GM06990 (cell line): ENCODE measurements around the gene KCNJ14.
A peak's percentile ranks its signal among the peaks of the same experiment; 100 is the strongest.
"Not testable (repeated sequence)": the region's sequence is repeated elsewhere in the genome, so short reads cannot be mapped to it uniquely, and the experiment has no call there.

Experiments used
- DNase-seq: peaks from one replicate; pipeline ENCODE4 v3.0.0-alpha.2; 2011; ENCODE audit not compliant: insufficient read length; ENCODE audit errors: extremely low read depth
- H3K27me3 ChIP-seq: replicated peaks from 2 replicates; pipeline ENCODE4 v1.6.0; 2011; ENCODE audit warnings: low read length; ENCODE audit not compliant: control insufficient read depth, insufficient read depth
- H3K36me3 ChIP-seq: 2 replicates; pipeline ENCODE4 v1.5.1; 2011; ENCODE audit warnings: low read length; ENCODE audit not compliant: control insufficient read depth, insufficient read depth
- H3K4me3 ChIP-seq: replicated peaks from 2 replicates; pipeline ENCODE4 v1.5.1; 2011; ENCODE audit warnings: low read depth, mild to moderate bottlenecking, control low read depth, low read length
- CTCF ChIP-seq: IDR thresholded peaks from 2 replicates; pipeline ENCODE4 v1.5.1; 2011; ENCODE audit warnings: low read length, control low read depth, mild to moderate bottlenecking, inconsistent platforms; ENCODE audit not compliant: insufficient read depth, poor library complexity, severe bottlenecking

The KCNJ14 gene

DNA sequence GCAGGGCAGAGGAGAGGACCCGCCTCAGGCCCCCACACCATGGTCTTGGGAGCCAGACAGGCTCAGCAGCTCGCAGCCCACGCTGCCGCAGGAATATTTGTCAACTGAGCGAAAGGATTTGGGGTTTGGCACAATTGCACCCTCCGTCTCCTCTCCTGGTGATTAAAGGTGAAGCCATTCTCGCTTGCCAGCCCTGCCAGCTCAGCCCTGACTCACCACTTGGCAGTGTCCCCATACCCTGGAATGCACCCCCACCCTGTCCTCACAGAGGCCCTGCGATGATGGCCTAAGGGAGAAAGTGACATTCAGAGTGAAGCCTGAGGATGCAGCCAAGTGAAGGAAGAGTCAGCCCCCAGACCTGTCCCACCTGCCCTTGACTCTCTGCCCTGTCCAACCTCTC is 32.6 kb downstream of the KCNJ14 start:
- Histone ChIP-seq H3K4me3 (no peak overlapping the region), H3K36me3 (no peaks in the 10 kb centered on the region), H3K27me3 (no peaks in the 10 kb centered on the region)
- no peak for DNase-seq
- TF ChIP-seq CTCF = no peak

DNA sequence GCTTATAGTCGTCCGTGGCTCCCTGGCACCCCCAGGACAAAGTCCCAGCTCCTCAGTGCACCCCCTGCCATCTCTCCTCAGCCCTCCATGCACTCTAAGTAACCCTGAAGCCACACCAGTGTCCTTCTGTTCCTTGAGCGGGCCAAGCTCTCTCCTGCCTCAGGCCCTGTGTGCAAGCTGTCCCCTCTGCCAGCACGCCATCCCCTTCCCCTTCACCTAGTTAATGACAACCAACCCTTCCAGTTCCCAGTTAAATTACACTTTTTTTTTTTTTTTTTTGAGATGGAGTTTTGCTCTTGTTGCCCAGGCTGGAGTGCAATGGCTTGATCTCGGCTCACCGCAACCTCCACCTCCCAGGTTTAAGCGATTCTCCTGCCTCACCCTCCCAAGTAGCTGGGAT is 33.1 kb downstream of the KCNJ14 start:
- DNase-seq, H3K27me3 ChIP-seq, H3K36me3 ChIP-seq, H3K4me3 ChIP-seq: not testable (repeated sequence)

DNA sequence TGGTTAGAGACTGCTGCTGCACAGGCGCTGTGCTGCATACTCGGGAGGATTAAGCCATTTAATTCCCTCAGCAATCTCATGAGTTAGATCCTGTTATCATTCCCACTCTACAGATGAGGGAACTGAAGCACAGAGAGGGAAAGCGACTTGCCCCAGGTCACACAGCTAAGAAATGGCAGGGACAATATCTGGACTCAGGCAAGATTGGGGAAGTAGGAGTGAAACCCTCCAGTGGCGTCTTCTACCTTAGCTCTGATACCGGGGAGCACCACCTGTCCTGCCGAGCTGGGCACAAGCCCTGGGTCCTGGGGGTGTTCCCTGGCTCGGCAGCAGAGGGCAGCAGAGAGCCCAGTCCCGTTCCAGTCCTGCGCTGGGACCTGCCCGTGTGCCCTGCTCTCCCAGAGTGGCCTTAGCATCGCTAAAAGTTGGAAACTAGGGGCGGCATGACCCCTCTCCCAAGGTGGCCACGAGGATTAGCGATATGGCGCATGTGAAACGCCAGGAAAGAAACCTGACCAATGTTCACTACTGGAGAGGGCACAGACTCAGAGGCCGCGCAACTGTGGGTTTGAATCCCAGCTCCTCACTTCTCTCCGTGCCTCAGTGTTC is 34.3 kb downstream of the KCNJ14 start:
- H3K4me3 ChIP-seq = no peak overlapping the region
- no peaks in the 10 kb centered on the region for H3K36me3 ChIP-seq
- peak; percentile 98 for TF ChIP-seq CTCF
- H3K27me3 ChIP-seq = no peaks in the 10 kb centered on the region; the same call in 1 of the 2 replicates
- peak; percentile 85 for DNase-seq

- H3K4me3 ChIP-seq = no peak overlapping the region
- no peak for TF ChIP-seq CTCF
- peak; percentile 72 for DNase-seq
Observed at GRCh38 chr19:48490981-48491792, 35.8 kb downstream of the KCNJ14 start.

GRCh38 chr19:48491793-48492123 is 36.4 kb downstream of the KCNJ14 start:
- Histone ChIP-seq H3K4me3 (no peak overlapping the region), H3K36me3 (no peaks in the 10 kb centered on the region), H3K27me3 (no peaks in the 10 kb centered on the region; the same call in 1 of the 2 replicates)
- TF ChIP-seq CTCF = no peak
- no peak for DNase-seq

More at GRCh38 chr19:48490981-48491792, 35.8 kb downstream of the KCNJ14 start:
- H3K36me3 ChIP-seq = no peaks in the 10 kb centered on the region
- no peaks in the 10 kb centered on the region; the same call in 1 of the 2 replicates for H3K27me3 ChIP-seq

GRCh38 chr19:48492925-48493717 is 37.7 kb downstream of the KCNJ14 start:
- H3K27me3 ChIP-seq = no peaks in the 10 kb centered on the region; the same call in 1 of the 2 replicates
- H3K4me3 ChIP-seq = peak overlapping the region; percentile 53
- no peaks in the 10 kb centered on the region for H3K36me3 ChIP-seq
- no peak for TF ChIP-seq CTCF
- DNase-seq = peak; percentile 87
